T-cell (primary cell): ENCODE measurements around the gene TPD52L3. TPM values are rescaled to one million over a fixed set of nuclear protein-coding genes. Genes with fewer than 3 reads are reported as not detected.

Source experiments
- ATAC-seq, 4 experiments: fragments of 200-7000 bp in 3 of 4; fragments of 150-1000 bp in 1 of 4; cut with Tn5 transposase; replicated peaks in 1 of 4; 1 replicate in 3 of 4; 2 replicates in 1 of 4; pipeline ENCODE4 v1.10.0; 2021; ENCODE audit warnings: moderate library complexity in 3 of 4, mild to moderate bottlenecking in 2 of 4, moderate number of reproducible peaks in 1 of 4
- CTCF ChIA-PET, 2 donors: fragments of 300-600 bp; sonication (Branson Sonifier 250); formaldehyde crosslinking; loops; one replicate each; lab custom pipeline; 2022; ENCODE audit warnings: antibody characterized with exemption in 2 of 2; lab: Charles Lee
- POLR2A ChIA-PET, 2 donors: fragments of 300-600 bp; sonication (Branson Sonifier 250); formaldehyde crosslinking; loops; one replicate each; lab custom pipeline; 2022; ENCODE audit warnings: antibody characterized with exemption in 2 of 2; lab: Charles Lee
- DNase-seq, 35 experiments: peaks; one replicate each; pipeline versions ENCODE4 v3.0.0 to v3.0.0-alpha.2; 2013 to 2023
- H3K27ac ChIP-seq: one replicate; pipeline ENCODE4 v1.5.1; 2013; ENCODE audit warnings: low read length
- H3K27me3 ChIP-seq, 2 experiments: replicated peaks in 1 of 2; 1 replicate in 1 of 2; 2 replicates in 1 of 2; pipeline versions ENCODE4 v1.6.1 to v1.7.0; 2013; ENCODE audit warnings: low read length in 1 of 2, mixed read lengths in 1 of 2; ENCODE audit not compliant: control insufficient read depth in 2 of 2, insufficient read depth in 2 of 2; ENCODE audit errors: extremely low read depth in 1 of 2
- H3K36me3 ChIP-seq, 2 donors: 1 replicate in 1 of 2; 2 replicates in 1 of 2; pipeline versions ENCODE4 v1.6.1 to v1.7.0; 2013; ENCODE audit warnings: low read length in 1 of 2; ENCODE audit not compliant: control insufficient read depth in 2 of 2, insufficient read depth in 1 of 2; ENCODE audit errors: extremely low read depth in 1 of 2
- H3K4me1 ChIP-seq, 2 experiments: 1 replicate in 1 of 2; 2 replicates in 1 of 2; pipeline versions ENCODE4 v1.6.1 to v1.7.0; 2013; ENCODE audit warnings: low read length in 2 of 2, mixed read lengths in 1 of 2; ENCODE audit not compliant: insufficient read depth in 2 of 2, control insufficient read depth in 1 of 2; ENCODE audit errors: extremely low read depth in 1 of 2
- H3K4me3 ChIP-seq, 2 donors: 1 replicate in 1 of 2; 2 replicates in 1 of 2; pipeline versions ENCODE4 v1.5.1 to v1.7.0; 2013; ENCODE audit warnings: mild to moderate bottlenecking in 2 of 2, low read length in 1 of 2, moderate library complexity in 1 of 2; ENCODE audit not compliant: control insufficient read depth in 1 of 2; ENCODE audit errors: extremely low read depth in 1 of 2
- H3K9me3 ChIP-seq: 2 replicates; pipeline ENCODE4 v1.7.0; 2013
- H3K27ac Mint-ChIP-seq, 2 donors: one replicate each; pipeline ENCODE4 v1.8.0; 2020 to 2021; ENCODE audit warnings: mild to moderate bottlenecking in 2 of 2, mixed read lengths in 2 of 2
- H3K27me3 Mint-ChIP-seq, 2 donors: one replicate each; pipeline ENCODE4 v1.8.0; 2021 to 2022; ENCODE audit warnings: mixed read lengths in 2 of 2
- H3K36me3 Mint-ChIP-seq: one replicate; pipeline ENCODE4 v1.8.0; 2021; ENCODE audit warnings: mixed read lengths
- H3K4me1 Mint-ChIP-seq, 3 donors: one replicate each; pipeline ENCODE4 v1.8.0; 2020 to 2022; ENCODE audit warnings: mixed read lengths in 3 of 3, mild to moderate bottlenecking in 1 of 3
- H3K4me3 Mint-ChIP-seq, 3 donors: one replicate each; pipeline ENCODE4 v1.8.0; 2020 to 2022; ENCODE audit warnings: mild to moderate bottlenecking in 3 of 3, mixed read lengths in 3 of 3, moderate library complexity in 3 of 3
- H3K9me3 Mint-ChIP-seq, 3 donors: one replicate each; pipeline ENCODE4 v1.8.0; 2020 to 2022; ENCODE audit warnings: mixed read lengths in 3 of 3
- WGBS: methylation state at CpG from one replicate; pipeline ENCODE4 v1.1.5; 2013; ENCODE audit warnings: missing lambda C conversion rate; ENCODE audit not compliant: insufficient coverage; 5-methylcytosine and 5-hydroxymethylcytosine counted together
- total RNA-seq, 35 experiments: library from RNA in 6 of 35; stranded (reverse) in 6 of 35; fragments of 120-200 nt in 1 of 35; gene quantifications; one replicate each; pipeline versions ENCODE4 v1.2.1 to v1.2.4 and lab custom pipeline; 2013 to 2026

The TPD52L3 gene
- total RNA-seq, 5 donors from 2014 or later (not counting 1 experiment from before 2014, with no cell fraction given), result not detected

GRCh38 chr9:6330958-6331634, 2.9 kb downstream of the TPD52L3 start:
- Mint-ChIP-seq H3K36me3 (peaks cover 12% of the 10 kb centered on the region), H3K27ac (no peak overlapping the region), H3K4me1 (no peaks in the 10 kb centered on the region), H3K9me3 (peaks cover 4 to 14% (median 11%) of the 10 kb centered on the region in 3 donors), H3K4me3 (no peak overlapping the region), H3K27me3 (peaks cover 24 to 39% of the 10 kb centered on the region in 2 donors)
- ChIA-PET POLR2A (no interaction called here), CTCF (interaction anchor here in 1 of 2 donors (0.9 kb wide), 1 partner anchor 315 kb away, joined by 3 read pairs; no protein-coding TSS in a partner anchor)
- Histone ChIP-seq H3K4me3 (no peak overlapping the region), H3K36me3 (no peaks in the 10 kb centered on the region), H3K9me3 (no peaks in the 10 kb centered on the region), H3K4me1 (no peaks in the 10 kb centered on the region), H3K27me3 (peaks cover 0 to 9% of the 10 kb centered on the region in 2 experiments), H3K27ac (no peak overlapping the region)
- DNase-seq, result no peak
- WGBS, result no CpG with 5 or more reads among the region's 4 CpGs
- no peak for ATAC-seq

- Histone ChIP-seq H3K4me1 (no peaks in the 10 kb centered on the region), H3K4me3 (no peak overlapping the region), H3K36me3 (no peaks in the 10 kb centered on the region), H3K27me3 (peaks cover 0 to 7% of the 10 kb centered on the region in 2 experiments), H3K27ac (no peak overlapping the region), H3K9me3 (no peaks in the 10 kb centered on the region)
- POLR2A ChIA-PET, result no interaction called here
- DNase-seq (no peak), ATAC-seq (no peak)
- H3K9me3 Mint-ChIP-seq, result peaks cover 9 to 19% (median 11%) of the 10 kb centered on the region in 3 donors
- no peaks in the 10 kb centered on the region for H3K4me1 Mint-ChIP-seq
- H3K27ac Mint-ChIP-seq, result no peak overlapping the region
- CTCF ChIA-PET, result no interaction called here
- H3K27me3 Mint-ChIP-seq, result peaks cover 39 to 47% of the 10 kb centered on the region in 2 donors
- H3K36me3 Mint-ChIP-seq, result peaks cover 12% of the 10 kb centered on the region
- no peak overlapping the region for H3K4me3 Mint-ChIP-seq
Measured at GRCh38 chr9:6334305-6334704, 6.1 kb downstream of the TPD52L3 start.

- H3K36me3 ChIP-seq, result no peaks in the 10 kb centered on the region
- Mint-ChIP-seq H3K4me1 (no peaks in the 10 kb centered on the region), H3K4me3 (no peak overlapping the region), H3K27me3 (peaks cover 2 to 4% of the 10 kb centered on the region in 2 donors), H3K27ac (no peak overlapping the region), H3K36me3 (no peaks in the 10 kb centered on the region), H3K9me3 (no peaks in the 10 kb centered on the region)
- no peak for DNase-seq
- H3K4me1 ChIP-seq, result no peaks in the 10 kb centered on the region
- H3K9me3 ChIP-seq, result no peaks in the 10 kb centered on the region
- H3K27ac ChIP-seq, result no peak overlapping the region
- no peak for ATAC-seq
- H3K27me3 ChIP-seq, result peaks cover 0 to 2% of the 10 kb centered on the region in 2 experiments
- WGBS, result no CpG with 5 or more reads among the region's 3 CpGs
- H3K4me3 ChIP-seq, result no peak overlapping the region
- POLR2A ChIA-PET, result no interaction called here
- CTCF ChIA-PET, result interaction anchor here (0.5 to 0.7 kb wide), 4 partner anchors 9 to 327 kb away, joined by 3 to 4 read pairs (median 3); no protein-coding TSS in a partner anchor
Measured at GRCh38 chr9:6348766-6349165, 20.6 kb downstream of the TPD52L3 start.

- no peaks in the 10 kb centered on the region for H3K36me3 Mint-ChIP-seq
- Histone ChIP-seq H3K9me3 (no peaks in the 10 kb centered on the region), H3K4me1 (no peaks in the 10 kb centered on the region), H3K4me3 (no peak overlapping the region), H3K27ac (no peak overlapping the region), H3K36me3 (no peaks in the 10 kb centered on the region), H3K27me3 (peaks cover 0 to 3% of the 10 kb centered on the region in 2 experiments)
- no peak for DNase-seq
- CTCF ChIA-PET, result interaction anchor here (0.6 to 2.4 kb wide), 9 partner anchors 9 to 709 kb away, joined by 3 to 18 read pairs (median 4); no protein-coding TSS in a partner anchor
- H3K27me3 Mint-ChIP-seq, result peaks cover 3% of the 10 kb centered on the region in 2 donors
- ATAC-seq, result no peak
- H3K27ac Mint-ChIP-seq, result no peak overlapping the region
- POLR2A ChIA-PET, result no interaction called here
- no peaks in the 10 kb centered on the region for H3K9me3 Mint-ChIP-seq
- H3K4me1 Mint-ChIP-seq, result peaks cover 0 to 4% (median 0%) of the 10 kb centered on the region in 3 donors
- H3K4me3 Mint-ChIP-seq, result no peak overlapping the region
Measured at GRCh38 chr9:6351737-6352136, 23.6 kb downstream of the TPD52L3 start.

GRCh38 chr9:6354072-6354686, 26.0 kb downstream of the TPD52L3 start:
- H3K27ac ChIP-seq, result no peak overlapping the region

GRCh38 chr9:6355728-6356127, 27.6 kb downstream of the TPD52L3 start:
- ChIA-PET CTCF (interaction anchor here (0.6 to 2.8 kb wide), 14 partner anchors 13 to 1632 kb away, joined by 3 to 27 read pairs (median 3); no protein-coding TSS in a partner anchor), POLR2A (interaction anchor here in 1 of 2 donors (0.6 kb wide), 1 partner anchor 129 kb away, joined by 3 read pairs; no protein-coding TSS in a partner anchor)
- H3K9me3 ChIP-seq, result no peaks in the 10 kb centered on the region
- no peak overlapping the region for H3K4me3 ChIP-seq
- H3K4me1 ChIP-seq, result no peaks in the 10 kb centered on the region
- H3K9me3 Mint-ChIP-seq, result no peaks in the 10 kb centered on the region
- no peak for DNase-seq
- no peaks in the 10 kb centered on the region for H3K36me3 ChIP-seq
- H3K4me1 Mint-ChIP-seq, result peaks cover 0 to 4% (median 0%) of the 10 kb centered on the region in 3 donors
- no peak overlapping the region for H3K27ac ChIP-seq
- no peak for ATAC-seq
- 29% methylated on average over 1 of the region's 2 CpGs for WGBS
- H3K27me3 Mint-ChIP-seq, result peaks cover 3% of the 10 kb centered on the region in 2 donors
- no peak overlapping the region for H3K4me3 Mint-ChIP-seq
- no peak overlapping the region for H3K27ac Mint-ChIP-seq
- peaks cover 0 to 3% of the 10 kb centered on the region in 2 experiments for H3K27me3 ChIP-seq
- H3K36me3 Mint-ChIP-seq, result no peaks in the 10 kb centered on the region

More at GRCh38 chr9:6354072-6354686, 26.0 kb downstream of the TPD52L3 start:
- peaks cover 3% of the 10 kb centered on the region in 2 donors for H3K27me3 Mint-ChIP-seq
- CTCF ChIA-PET, result interaction anchor here (0.8 to 2.8 kb wide), 8 partner anchors 60 to 215 kb away, joined by 3 to 27 read pairs (median 4); no protein-coding TSS in a partner anchor
- Histone ChIP-seq H3K4me1 (no peaks in the 10 kb centered on the region), H3K36me3 (no peaks in the 10 kb centered on the region), H3K4me3 (no peak overlapping the region), H3K27me3 (peaks cover 0 to 3% of the 10 kb centered on the region in 2 experiments), H3K9me3 (no peaks in the 10 kb centered on the region)
- POLR2A ChIA-PET, result no interaction called here
- DNase-seq (peak in 19 of 35 experiments; percentile 1 to 74 (median 8)), ATAC-seq (peak; percentile 74 to 85 (median 82))
- peak overlapping the region in 1 of 2 donors; percentile 25 for H3K27ac Mint-ChIP-seq
- H3K4me3 Mint-ChIP-seq, result no peak overlapping the region
- no CpG with 5 or more reads among the region's 3 CpGs for WGBS
- H3K9me3 Mint-ChIP-seq, result no peaks in the 10 kb centered on the region
- H3K4me1 Mint-ChIP-seq, result peaks cover 0 to 4% (median 0%) of the 10 kb centered on the region in 3 donors
- no peaks in the 10 kb centered on the region for H3K36me3 Mint-ChIP-seq
